GM18909 (cell line): ENCODE measurements around the gene CDYL.

Experiments used
- ATAC-seq: cut with Tn5 transposase; IDR thresholded peaks from one replicate; pipeline ENCODE4 v1.9.1; 2021; ENCODE audit warnings: mild to moderate bottlenecking; ENCODE audit not compliant: unreplicated experiment, poor library complexity

The CDYL gene

DNA sequence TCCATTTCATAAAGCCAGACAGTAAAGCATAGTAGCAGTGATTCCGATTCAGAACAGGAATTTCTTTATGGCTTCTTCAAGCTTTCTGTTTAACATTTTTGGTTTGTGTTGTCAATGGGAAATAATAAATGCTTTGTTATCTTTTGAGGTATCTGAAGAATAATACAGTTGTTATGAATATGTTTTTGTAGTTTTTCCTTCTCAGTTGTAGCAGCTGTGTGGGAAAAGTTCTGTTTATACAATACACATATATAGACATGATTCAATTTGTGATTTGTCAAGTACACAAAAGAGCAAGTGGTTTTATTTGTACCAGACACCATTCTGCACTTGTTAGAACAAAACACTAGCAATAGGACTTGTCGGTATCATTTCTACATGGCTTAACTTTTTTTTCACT is 96.6 kb downstream of the CDYL start:
- ATAC-seq: no peak

DNA sequence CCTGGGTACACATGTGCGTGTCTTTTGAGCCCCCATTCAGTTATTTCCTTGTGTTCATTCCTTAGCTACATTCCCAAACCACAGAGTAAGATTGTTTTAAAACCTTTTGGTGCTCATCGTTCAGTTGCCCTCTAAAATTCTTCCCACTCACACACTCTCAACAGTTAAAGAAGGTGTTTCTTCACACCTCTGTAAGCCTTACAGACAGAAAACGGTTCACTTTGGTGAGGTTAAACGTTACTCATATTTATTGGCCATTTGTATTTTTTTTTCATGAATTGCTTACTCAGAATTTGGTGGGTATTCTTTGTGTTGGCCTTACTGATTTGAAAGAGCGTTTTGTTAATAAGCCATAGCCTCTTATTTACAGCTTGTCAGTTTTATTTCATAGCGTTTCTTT is 97.7 kb downstream of the CDYL start:
- ATAC-seq: no peak

DNA sequence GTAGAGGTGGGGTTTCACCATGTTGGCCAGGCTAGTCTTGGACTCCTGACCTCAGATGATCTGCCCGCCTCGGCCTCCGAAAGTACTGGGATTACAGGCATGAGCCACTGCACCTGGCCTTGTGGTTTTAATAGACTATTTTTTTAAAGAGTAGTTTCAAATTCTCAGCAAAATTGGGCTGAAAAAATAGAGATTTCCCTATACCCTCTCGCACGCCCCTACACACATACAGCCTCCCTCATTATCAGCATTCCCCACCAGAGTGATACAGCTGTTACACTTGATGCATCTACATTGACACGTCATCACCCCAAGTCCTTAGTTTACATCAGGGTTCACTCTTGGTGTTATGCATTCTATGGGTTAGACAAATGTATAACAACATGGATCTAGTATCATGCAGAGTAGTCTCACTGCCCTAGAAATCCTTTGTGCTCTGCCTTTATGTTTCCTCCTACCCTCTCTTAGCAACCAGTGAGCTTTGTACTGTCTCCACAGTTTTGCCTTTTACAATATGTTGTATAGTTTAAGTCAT is 103.6 kb downstream of the CDYL start:
- ATAC-seq: peak; percentile 85

DNA sequence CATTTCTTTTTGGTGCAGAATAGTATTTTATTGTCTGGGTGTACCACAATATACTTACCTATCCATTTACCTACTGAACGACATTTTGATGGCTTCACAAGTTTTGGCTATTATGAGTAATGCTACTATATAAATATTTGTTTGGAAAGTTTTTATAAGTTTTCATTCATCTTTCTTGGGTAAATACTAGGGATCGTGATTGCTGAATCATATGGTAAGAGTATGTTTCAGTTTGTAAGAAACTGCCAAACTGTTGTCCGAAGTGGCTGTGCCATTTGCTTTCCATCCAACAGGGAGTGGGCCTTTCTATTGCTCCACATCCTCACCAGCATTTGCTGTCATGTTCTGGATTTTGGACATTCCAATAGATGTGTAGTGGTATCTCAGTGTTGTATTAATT is 104.2 kb downstream of the CDYL start:
- no peak for ATAC-seq

DNA sequence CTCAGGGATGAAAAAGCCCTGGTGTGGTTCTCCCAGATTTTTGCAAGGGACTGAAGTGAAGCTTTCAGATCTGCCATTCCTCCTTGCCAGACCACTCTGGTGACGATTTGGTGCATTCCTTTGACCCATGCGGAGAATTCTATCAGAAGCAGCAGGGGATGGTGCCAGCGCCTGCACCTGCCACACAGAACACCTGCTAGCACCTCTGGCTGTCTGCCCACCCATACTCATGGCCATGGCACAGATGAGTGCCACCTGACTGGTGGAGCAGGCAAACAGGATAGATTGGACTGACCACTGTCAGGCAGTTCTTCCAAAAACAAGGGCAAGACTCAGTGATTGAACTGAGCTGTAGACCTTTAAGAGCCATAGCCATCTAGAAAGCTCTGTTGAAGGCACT is 107.1 kb downstream of the CDYL start:
- ATAC-seq: no peak

DNA sequence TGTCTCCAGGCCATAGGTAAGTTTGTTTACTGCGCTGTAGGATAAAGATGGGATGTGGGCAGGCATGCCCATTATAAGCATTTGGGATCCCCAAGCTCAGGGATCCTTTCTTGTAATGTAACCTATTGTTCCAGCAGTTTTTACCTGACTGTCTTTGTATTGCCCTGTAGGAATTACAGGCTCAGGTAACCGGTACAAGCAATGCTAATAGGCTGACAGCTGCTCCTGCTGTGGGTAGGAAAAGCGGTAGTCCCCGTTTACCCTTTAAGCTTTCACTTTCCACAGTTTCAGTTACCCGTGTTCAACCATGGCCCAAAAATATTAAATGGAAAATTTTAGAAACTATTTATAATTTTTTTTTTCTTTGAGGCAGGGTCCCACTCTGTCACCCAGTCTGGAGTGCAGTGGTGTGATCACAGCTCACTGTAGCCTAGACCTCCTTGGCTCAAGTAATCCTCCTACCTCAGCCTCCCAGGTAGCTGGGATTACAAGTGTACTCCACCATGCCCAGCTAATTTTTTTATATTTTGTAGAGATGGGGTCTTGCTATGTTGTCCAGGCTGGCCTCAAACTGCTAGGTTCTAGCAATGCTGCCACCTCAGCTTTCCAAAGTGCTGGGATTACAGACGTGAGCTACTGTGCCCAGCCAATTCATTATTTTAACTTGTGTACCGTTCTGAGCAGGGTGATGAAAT is 108.6 kb downstream of the CDYL start:
- no peak for ATAC-seq

DNA sequence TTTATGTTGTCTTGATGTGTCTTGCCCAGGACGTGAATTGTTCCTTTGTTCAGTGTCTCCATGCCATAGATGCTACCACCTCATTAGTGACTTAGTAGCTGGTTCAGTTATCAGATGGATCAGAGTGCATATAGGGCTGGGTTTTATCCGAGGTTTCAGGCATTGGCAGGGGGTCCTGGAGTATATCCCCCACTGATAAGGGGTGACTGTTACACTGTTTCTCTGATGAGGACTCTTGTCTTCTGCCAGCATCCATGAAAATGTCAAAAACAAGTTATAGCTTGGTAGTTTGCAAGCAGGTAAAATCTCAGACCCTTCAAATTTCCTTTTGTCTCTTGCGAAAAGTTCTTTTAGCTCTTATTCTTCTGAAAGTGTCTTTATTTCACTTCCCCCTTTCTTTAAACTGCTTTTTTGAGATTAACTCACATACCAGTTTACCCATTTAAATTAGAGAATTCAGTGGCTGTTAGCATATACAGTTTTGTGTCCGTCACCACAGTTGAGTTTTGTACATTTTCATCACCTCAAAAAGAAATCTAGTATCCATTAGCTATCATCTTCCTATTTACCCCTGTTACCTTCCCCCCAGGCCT is 109.2 kb downstream of the CDYL start:
- ATAC-seq: peak; percentile 42

DNA sequence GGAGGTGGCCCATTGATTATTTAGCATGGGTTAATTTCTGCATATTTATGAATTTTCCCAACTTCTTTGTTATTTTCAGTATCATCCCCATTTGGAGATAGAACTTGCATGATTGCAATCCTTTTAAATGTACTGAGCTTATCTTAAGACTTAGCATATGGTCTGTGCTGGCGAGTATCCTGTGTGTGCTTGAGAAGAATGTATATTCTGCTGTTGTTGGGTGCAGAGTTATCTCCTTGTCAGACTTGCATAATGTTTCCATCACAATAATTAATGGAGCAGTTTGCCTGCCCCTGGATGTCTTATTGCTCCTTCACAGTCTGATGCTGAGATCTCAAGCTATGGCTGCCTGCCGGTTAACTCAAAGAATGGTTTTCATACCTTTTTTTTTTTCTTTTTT is 112.6 kb downstream of the CDYL start:
- ATAC-seq: no peak

DNA sequence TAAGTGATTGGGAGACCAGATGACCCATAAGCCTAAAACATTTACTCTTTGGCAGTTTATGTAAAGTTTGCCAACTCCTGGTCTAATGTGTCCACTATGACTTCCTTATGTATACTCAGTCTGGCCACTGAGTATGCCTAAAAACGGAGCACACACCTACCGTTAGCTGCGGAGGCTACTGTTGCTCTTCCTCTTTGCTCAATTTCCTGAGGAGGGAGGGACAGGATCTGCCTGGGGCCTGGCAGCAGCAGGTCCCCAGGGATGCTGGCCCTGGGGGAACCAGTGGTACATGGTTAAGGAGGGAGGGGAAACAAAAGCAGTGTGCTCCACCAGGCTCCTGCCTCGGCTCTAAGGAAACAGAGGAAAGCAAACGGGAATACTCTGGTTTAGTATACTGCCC is 113.5 kb downstream of the CDYL start:
- ATAC-seq: no peak

DNA sequence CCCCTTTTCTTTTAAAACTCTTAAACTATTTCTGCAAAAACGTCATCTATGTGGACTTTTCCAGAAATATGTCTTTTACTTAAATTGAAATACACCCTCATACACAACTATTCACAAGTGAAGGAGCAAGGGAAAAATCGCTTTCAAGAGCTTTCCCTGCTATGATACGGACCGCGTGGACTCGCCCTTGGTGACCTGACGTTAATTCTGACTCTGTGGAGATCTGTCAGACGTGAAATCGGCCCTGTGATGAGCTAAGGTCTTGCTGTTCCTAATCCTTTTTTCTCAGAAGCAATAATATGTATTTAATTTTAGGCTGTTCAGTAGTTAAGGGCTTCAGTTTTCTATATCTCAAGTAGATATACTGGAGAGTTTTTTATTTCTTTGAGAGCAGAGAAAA is 114.0 kb downstream of the CDYL start:
- no peak for ATAC-seq

DNA sequence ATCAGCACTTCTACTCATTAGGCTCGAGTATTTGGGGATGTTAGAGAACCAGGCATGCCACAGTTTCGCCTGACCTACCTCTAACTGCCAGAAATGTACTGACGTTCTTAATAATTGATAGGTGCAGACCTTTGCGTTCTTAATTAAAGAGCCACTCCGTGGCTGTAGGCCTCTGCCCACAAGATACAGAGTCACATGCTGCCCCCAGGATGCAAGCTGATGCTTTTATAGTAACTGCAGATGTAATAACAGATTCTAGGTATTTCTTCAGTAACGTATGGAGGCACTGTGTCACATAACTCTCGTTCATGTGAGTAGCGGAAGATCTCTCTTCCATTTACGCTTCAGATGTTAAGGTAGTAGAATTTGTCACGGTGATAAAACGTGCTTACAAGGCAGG is 114.4 kb downstream of the CDYL start:
- no peak for ATAC-seq

DNA sequence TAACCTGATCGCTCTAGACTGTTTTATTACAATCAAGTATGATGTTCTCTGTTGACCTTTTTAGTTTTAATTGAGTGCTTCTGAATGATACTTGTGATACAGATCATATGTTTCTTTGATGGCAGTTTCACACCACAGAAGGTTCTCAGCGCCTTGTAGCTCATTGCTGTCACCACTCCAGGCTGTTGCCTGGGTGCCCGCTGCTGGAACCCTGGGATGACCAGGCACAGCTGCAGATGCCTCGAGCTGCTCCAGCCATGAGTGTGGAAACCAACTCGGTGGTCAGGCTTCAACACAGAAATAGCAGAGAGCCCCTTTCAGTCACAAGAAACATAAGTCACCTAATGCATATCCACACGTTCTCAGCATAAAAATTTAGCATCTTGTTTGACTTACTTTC is 114.9 kb downstream of the CDYL start:
- ATAC-seq: no peak

DNA sequence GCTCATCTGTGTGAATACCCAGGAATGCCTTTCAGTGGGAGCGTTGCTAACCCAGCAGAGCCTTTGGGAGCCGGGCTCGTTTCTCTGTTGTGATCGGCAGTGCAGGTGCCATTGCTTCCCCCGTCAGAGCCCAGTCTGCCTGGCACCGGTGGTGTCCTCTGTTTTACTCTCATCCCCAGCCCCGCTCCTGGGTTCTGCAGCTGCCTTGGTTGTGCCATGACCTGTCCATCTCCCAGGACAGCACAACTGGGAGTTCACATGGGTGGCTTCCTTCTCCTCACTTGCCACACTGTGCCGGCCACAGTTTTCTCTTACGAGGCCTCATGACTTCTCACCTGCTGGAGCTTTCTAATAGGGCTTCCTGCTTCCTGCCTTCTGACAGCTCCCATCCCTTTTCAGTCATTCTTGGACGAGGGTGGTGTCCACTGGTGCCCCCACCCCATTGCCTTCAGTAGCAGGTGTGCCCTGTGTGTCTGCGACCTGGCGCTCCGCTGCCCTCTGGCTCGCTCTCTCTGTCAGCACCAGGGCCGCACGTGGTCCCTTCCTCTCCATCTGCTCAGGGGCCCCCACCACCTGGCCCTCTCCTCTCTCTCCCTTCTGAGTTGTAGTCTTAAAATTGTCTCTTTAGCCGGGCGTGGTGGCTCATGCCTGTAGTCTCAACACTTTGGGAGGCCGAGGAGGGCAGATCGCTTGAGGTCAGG is 116.7 kb downstream of the CDYL start:
- ATAC-seq: no peak

DNA sequence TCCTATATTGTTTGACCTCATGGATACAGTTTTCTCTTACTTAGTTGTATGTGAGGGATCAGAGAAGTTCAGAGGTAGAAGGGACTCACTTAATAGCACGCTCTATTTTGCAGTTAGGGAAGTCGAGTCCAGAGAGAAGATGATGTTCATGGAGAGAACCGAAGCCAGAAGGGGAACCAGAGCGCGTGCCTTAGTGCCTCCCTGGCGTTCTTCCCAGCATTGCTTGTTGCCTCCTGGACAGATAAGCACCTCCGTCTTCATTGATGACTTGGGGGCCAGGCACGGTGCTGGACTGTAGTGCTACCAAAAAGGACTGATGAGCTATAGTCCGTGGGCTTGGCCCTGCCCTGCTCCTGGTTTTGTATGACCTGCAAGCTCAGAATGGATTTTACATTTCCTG is 117.8 kb downstream of the CDYL start:
- ATAC-seq: no peak

DNA sequence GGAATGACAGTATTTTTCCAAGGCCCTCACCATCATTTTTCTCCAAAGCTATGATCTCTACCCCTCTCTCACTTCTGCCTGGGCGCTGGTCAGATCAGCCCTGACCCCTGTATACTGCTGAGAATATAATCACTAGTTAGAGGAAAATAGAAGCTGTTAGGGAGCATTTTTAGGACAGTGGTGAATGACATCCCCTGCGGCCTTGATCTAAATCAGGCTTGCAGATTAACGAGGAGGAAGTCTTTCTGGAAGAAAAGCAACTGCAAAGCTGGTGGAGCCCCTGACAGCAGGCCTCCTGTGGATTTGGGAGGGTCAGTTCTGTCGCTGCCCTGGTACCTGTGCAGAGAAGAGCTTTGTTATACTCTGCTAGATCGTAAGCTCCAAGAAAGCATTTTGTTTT is 119.8 kb downstream of the CDYL start:
- ATAC-seq: no peak

DNA sequence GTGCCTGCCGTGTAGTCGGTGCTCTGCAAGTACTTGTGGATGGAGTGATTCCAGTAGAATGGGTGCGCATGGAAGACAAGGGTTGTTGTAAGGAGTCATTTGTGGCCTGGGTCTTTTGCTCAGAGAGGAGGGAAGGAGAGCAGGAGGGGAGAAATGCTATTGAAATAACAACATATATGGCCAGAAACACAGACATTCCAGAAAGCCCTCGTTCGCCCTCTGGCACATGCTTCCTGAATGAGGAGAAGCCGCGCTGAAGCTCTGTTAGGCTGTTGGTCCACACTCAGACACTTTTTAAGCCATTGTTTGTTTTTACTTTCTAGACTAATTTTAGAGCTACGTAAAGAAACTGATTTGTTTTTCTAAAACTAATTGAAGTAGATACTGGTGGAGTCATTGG is 120.2 kb downstream of the CDYL start:
- ATAC-seq: no peak

DNA sequence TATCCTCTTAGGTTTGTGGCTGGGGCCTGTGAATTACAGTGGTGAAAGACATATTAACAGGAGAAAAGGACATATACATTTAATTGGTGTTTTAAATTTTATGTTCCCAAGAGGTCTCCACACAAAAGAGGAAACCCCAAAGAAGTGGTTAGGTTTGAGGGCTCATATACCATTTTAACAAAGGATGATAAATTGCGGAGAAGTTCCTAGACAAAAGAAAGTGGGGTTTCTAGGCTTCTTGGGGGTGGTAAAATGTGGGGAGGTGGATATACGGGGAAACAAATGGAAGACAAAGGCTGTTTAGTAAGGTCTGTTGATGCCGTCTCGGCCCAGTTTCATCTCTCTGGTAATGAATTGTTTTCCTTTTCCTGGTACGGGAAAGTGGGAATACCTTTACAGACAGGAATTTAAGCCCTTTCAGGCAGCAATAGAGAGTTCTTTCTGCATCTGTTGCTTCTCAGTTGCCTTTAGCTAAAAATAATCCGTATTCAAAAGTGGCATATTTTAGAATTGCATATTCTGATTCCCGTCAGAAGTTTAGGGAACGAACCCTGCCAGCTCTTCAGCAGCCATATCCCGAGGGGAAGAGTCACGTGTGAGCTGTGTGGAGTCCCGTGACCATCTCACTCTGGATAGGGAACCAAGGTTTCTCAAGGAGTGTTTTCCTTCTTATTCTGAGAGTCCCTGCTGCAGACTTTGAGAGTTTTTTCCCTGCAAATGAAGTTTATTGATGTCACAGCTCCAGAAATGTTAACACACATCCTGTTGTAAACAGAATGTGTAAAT is 123.2 kb downstream of the CDYL start:
- ATAC-seq: no peak

DNA sequence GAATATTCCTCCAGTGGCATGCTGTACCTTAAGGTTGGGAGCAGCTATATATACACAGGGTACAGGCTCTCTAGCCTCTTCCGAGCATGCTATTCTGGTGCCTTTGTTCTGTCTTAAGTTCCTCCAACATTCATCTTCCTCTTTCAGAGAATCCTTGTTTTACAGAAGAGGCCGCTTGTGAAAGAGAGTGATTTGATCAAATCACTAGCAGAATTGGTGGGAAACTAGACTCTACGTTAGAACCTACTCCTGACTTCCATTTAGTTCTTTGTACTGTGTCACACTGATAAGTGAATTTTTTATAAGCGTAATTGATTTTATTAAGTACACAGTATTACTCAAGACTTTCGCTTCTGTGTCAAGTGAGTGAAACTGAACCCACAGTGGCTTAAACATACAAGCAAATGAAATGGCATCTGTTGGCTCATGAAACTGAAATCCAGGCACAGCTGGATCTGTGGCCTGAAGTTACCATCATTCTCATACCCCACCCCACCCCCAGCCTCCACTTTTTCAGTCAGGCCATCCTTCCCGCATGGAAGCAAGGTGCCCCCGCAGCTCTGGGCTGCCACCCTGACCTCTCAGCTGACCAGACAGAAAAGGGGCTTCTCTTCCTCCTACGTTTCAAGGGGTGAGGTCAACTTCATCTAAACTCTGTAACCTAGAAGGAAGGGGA is 125.3 kb downstream of the CDYL start:
- peak; percentile 69 for ATAC-seq

DNA sequence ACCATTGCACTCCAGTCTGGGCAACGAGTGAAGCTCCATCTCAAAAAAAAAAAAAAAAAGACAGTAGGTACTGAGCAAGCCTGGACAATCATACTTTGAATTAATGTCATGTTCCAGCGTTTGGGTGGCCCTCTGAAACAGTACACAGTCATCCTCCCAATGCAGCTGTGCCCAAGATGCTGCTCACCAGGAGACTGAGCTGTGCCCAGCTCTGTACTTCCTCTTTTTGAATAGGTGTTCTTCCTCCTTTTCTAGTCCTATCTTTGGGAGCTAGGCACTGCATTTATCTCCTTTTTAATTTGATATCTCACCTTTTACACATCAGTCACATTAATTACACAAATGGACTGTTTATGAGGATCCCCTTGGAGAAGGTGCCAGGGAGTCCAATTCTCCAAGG is 126.2 kb downstream of the CDYL start:
- ATAC-seq: no peak

DNA sequence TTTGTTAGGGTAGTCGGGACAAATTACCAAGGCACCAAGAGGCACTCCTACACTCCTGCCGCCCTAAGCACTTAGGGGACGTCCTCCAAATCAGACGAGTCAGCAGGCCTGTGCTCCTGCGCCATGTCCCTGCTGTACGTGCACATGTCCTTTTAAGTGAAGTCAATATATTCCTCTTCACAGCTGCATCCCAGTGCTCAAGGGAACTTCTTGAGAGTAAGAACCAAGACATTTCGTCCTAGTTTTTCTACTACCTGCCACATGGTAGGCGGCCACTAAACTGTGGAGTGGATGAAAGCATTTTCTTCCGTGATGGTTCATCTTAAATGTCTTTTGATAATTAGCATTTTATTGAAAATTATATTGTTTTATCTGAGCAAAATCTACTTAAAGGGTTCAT is 126.9 kb downstream of the CDYL start:
- no peak for ATAC-seq
